Activated naive CD4-positive, alpha-beta T cell treated with anti-CD3 and anti-CD28 coated beads, Interleukin-2, amount 10 ng/mL, durations not matched to agents 7 days and 5 days (primary cell): ENCODE data around the gene PLCH1.

Experiments used
- CTCF ChIA-PET: fragments of 350-600 bp; sonication (Branson Sonifier 250); formaldehyde crosslinking; loops from one replicate; lab custom pipeline; 2021; ENCODE audit warnings: antibody characterized with exemption; lab: Charles Lee
- DNase-seq: peaks from one replicate; pipeline ENCODE4 v3.0.0-alpha.2; 2020
- H3K27ac Mint-ChIP-seq: one replicate; pipeline ENCODE4 v1.8.0; 2021; ENCODE audit warnings: mild to moderate bottlenecking, moderate library complexity, mixed read lengths
- H3K27me3 Mint-ChIP-seq: one replicate; pipeline ENCODE4 v1.8.0; 2021; ENCODE audit warnings: mild to moderate bottlenecking, mixed read lengths
- H3K36me3 Mint-ChIP-seq: one replicate; pipeline ENCODE4 v1.8.0; 2021; ENCODE audit warnings: mixed read lengths
- H3K4me1 Mint-ChIP-seq: one replicate; pipeline ENCODE4 v1.8.0; 2021; ENCODE audit warnings: mixed read lengths
- H3K4me3 Mint-ChIP-seq: one replicate; pipeline ENCODE4 v1.8.0; 2021; ENCODE audit warnings: mild to moderate bottlenecking, moderate library complexity, mixed read lengths
- H3K9me3 Mint-ChIP-seq: one replicate; pipeline ENCODE4 v1.8.0; 2021; ENCODE audit warnings: mixed read lengths

Gene PLCH1

GRCh38 chr3:155560594-155560993 lies 184.3 kb downstream of the PLCH1 start:
- H3K4me1 Mint-ChIP-seq: peaks cover 8% of the 10 kb centered on the region
- H3K27ac Mint-ChIP-seq: no peak overlapping the region
- CTCF ChIA-PET: no interaction called here
- H3K27me3 Mint-ChIP-seq: peaks cover 3% of the 10 kb centered on the region
- no peaks in the 10 kb centered on the region for H3K36me3 Mint-ChIP-seq
- no peak overlapping the region for H3K4me3 Mint-ChIP-seq
- H3K9me3 Mint-ChIP-seq: no peaks in the 10 kb centered on the region
- no peak for DNase-seq

DNA sequence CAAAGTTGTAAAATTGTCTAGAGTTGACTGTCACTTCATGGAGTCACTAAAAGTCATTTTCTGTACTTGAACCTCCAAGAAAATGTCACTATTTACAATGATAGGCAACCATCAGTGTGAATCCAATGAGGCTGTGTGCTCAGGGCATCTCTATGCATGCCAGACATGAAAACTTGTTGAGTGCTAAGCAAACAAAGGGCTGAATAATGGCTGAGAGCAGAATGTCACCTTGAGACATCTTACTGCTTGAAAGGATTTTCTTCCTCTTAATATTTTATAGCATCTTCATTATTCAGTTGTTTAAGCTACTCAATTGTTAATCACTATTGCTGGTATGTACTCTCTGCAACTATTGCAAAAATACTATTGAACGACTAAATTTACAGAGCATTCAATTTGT lies 184.7 kb downstream of the PLCH1 start:
- Mint-ChIP-seq H3K36me3 (no peaks in the 10 kb centered on the region), H3K27ac (no peak overlapping the region), H3K4me1 (peaks cover 12% of the 10 kb centered on the region), H3K27me3 (peaks cover 3% of the 10 kb centered on the region), H3K9me3 (no peaks in the 10 kb centered on the region), H3K4me3 (no peak overlapping the region)
- CTCF ChIA-PET: no interaction called here
- no peak for DNase-seq

DNA sequence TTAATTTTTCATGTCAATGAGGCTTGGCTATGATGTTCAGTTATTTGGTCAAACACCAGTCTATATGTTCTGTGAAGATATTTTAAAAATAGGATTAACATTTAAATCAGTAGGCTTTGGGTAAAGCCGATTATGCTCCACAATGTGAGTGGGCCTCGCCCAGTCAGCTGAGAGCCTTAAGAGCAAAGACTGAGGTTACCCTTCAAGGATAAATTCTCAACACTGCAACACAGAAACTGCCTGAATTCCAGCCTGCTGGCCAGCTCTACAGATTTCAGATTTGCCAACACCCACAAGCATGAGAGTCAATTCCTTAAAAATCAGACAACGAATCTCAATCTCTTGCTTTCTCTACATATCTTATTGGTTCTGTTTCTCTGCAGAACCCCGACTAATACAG lies 188.3 kb downstream of the PLCH1 start:
- CTCF ChIA-PET: no interaction called here
- H3K4me1 Mint-ChIP-seq: peaks cover 36% of the 10 kb centered on the region
- no peak overlapping the region for H3K27ac Mint-ChIP-seq
- DNase-seq: no peak
- no peaks in the 10 kb centered on the region for H3K36me3 Mint-ChIP-seq
- peaks cover 3% of the 10 kb centered on the region for H3K27me3 Mint-ChIP-seq
- H3K4me3 Mint-ChIP-seq: no peak overlapping the region
- H3K9me3 Mint-ChIP-seq: no peaks in the 10 kb centered on the region

DNA sequence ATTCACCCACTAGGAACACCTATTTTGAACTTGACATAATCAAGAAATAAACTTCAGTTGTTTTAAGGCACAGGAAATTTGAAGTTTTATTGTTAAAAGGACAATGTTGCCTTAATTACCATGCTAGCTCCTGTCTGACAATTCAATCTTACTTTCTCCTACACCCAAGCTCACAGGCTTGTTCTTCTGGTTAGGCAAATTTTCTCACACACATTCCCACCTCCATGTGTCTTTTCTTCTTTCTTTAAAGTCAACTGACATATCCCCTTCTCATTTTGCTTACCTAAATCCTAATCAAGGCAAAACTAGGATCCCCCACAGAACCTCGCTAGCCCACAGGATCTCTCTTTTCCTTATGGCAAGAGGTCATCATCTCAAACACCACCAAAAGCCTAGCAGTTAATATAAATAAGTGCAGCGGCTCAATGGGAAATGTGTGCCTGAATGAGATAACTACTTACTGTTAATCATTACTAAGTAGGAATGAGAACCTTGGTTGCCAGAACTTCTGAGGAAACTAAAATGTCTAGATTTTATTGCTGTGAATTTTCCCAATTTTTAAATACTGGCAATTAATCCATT lies 189.3 kb downstream of the PLCH1 start:
- Mint-ChIP-seq H3K9me3 (no peaks in the 10 kb centered on the region), H3K36me3 (no peaks in the 10 kb centered on the region), H3K4me3 (no peak overlapping the region), H3K27me3 (peaks cover under 1% of the 10 kb centered on the region), H3K27ac (peak overlapping the region; percentile 2), H3K4me1 (peaks cover 36% of the 10 kb centered on the region)
- no peak for DNase-seq
- CTCF ChIA-PET: no interaction called here

DNA sequence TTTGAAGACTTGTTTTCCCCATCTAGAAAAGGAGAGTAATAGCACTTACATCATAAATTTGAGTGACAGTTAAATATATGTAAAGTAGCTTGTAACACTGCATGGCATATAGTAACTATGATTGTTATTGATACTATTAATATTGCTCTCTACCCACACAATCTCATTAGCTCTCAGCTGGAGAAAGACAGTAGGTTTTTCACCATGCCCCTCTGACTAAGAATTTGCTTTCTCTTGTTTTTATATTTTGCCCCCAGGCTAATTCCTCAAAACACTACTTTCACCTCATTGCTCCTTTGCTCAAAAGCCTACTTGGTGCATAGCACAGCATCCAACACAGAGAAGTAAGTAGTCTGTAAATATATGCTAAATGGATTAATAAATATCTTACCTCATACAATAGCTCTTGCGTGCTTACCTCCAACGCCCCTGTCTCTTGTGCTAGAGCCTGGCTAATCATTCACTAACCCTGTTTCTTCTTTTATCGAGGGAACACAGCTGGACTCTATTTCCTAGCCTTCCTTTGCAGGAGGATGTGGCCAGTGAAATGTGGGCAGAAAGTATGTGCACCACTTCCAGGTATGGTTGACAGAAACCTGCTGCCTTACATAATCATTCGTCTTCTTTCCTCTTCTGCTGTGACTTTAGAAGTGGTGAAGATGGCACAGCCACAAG lies 190.0 kb downstream of the PLCH1 start:
- Mint-ChIP-seq H3K4me1 (peaks cover 36% of the 10 kb centered on the region), H3K36me3 (no peaks in the 10 kb centered on the region), H3K9me3 (no peaks in the 10 kb centered on the region), H3K27ac (peak overlapping the region; percentile 22), H3K4me3 (peak overlapping the region; percentile 4), H3K27me3 (no peaks in the 10 kb centered on the region)
- CTCF ChIA-PET: interaction anchor here (0.7 to 0.8 kb wide), 2 partner anchors 146 to 147 kb away, joined by 3 read pairs; no protein-coding TSS in a partner anchor
- peak; percentile 44 for DNase-seq

GRCh38 chr3:155553780-155554179 lies 191.1 kb downstream of the PLCH1 start:
- DNase-seq: no peak
- Mint-ChIP-seq H3K27me3 (no peaks in the 10 kb centered on the region), H3K9me3 (no peaks in the 10 kb centered on the region), H3K4me1 (peaks cover 43% of the 10 kb centered on the region), H3K27ac (no peak overlapping the region), H3K4me3 (no peak overlapping the region), H3K36me3 (no peaks in the 10 kb centered on the region)
- CTCF ChIA-PET: interaction anchor here (0.8 kb wide), 1 partner anchor 147 kb away, joined by 3 read pairs; no protein-coding TSS in a partner anchor

- Mint-ChIP-seq H3K36me3 (no peaks in the 10 kb centered on the region), H3K27ac (no peak overlapping the region), H3K4me3 (no peak overlapping the region), H3K9me3 (no peaks in the 10 kb centered on the region), H3K27me3 (no peaks in the 10 kb centered on the region), H3K4me1 (peaks cover 44% of the 10 kb centered on the region)
- no peak for DNase-seq
- CTCF ChIA-PET: no interaction called here
These were observed 191.5 kb downstream of the PLCH1 start for GRCh38 chr3:155553326-155553725.

GRCh38 chr3:155550391-155550790 lies 194.5 kb downstream of the PLCH1 start:
- no peaks in the 10 kb centered on the region for H3K36me3 Mint-ChIP-seq
- H3K4me3 Mint-ChIP-seq: no peak overlapping the region
- no peaks in the 10 kb centered on the region for H3K27me3 Mint-ChIP-seq
- H3K27ac Mint-ChIP-seq: no peak overlapping the region
- H3K9me3 Mint-ChIP-seq: no peaks in the 10 kb centered on the region
- CTCF ChIA-PET: no interaction called here
- peaks cover 34% of the 10 kb centered on the region for H3K4me1 Mint-ChIP-seq
- no peak for DNase-seq

GRCh38 chr3:155549087-155549486 lies 195.8 kb downstream of the PLCH1 start:
- DNase-seq: no peak
- Mint-ChIP-seq H3K27ac (no peak overlapping the region), H3K9me3 (no peaks in the 10 kb centered on the region), H3K4me1 (peaks cover 21% of the 10 kb centered on the region), H3K36me3 (no peaks in the 10 kb centered on the region), H3K4me3 (no peak overlapping the region), H3K27me3 (no peaks in the 10 kb centered on the region)
- CTCF ChIA-PET: no interaction called here

- no peak for DNase-seq
These were observed 196.7 kb downstream of the PLCH1 start for GRCh38 chr3:155548195-155548594.

DNA sequence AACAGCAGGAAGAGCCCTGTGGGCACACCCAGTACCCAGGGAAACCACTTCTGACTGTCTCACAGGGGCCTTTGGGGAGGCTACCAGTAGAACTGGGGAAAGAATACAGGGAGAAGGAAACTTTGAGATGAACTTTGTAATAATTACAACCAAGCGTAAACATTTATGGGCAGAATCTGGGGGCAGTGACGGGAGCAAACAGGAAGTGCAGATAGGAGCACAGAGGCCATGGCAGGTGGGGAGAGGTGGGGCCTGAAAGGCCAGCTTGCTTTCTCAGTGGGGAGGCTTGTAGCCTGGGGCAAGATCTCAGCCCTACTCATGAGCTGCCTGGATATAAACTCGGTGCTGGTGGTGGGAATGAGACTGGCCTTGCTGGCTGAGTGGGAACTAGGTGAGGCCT lies 209.8 kb downstream of the PLCH1 start:
- Mint-ChIP-seq H3K4me1 (no peaks in the 10 kb centered on the region), H3K36me3 (no peaks in the 10 kb centered on the region), H3K4me3 (no peak overlapping the region), H3K27me3 (no peaks in the 10 kb centered on the region), H3K27ac (no peak overlapping the region), H3K9me3 (peaks cover 19% of the 10 kb centered on the region)
- no peak for DNase-seq
- CTCF ChIA-PET: no interaction called here

More at GRCh38 chr3:155548195-155548594, 196.7 kb downstream of the PLCH1 start:
- Mint-ChIP-seq H3K9me3 (no peaks in the 10 kb centered on the region), H3K27me3 (no peaks in the 10 kb centered on the region), H3K36me3 (no peaks in the 10 kb centered on the region), H3K27ac (no peak overlapping the region), H3K4me3 (no peak overlapping the region), H3K4me1 (peaks cover 12% of the 10 kb centered on the region)
- CTCF ChIA-PET: no interaction called here

DNA sequence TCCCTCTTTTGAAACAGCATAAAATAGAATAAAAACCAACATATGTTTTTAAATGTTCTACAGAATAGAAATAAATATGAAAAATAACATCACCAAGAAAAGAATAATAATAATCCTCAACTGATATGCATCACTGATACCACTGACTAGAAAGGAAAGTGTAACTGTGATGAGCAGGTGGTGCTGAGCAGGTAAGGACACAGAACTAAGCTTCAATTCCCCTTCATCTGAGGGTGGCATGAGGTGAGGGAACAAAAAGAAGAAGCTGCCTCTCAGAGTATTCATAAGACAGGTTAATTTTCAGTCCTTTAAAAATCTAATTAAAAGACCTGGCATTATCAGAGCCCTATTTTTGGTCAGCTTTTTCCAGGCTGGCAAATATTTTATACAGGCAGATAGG lies 216.3 kb downstream of the PLCH1 start:
- Mint-ChIP-seq H3K4me3 (no peak overlapping the region), H3K4me1 (no peaks in the 10 kb centered on the region), H3K36me3 (no peaks in the 10 kb centered on the region), H3K27ac (no peak overlapping the region), H3K27me3 (no peaks in the 10 kb centered on the region), H3K9me3 (peaks cover 2% of the 10 kb centered on the region)
- CTCF ChIA-PET: interaction anchor here (0.7 kb wide), 1 partner anchor 8 kb away, joined by 3 read pairs; no protein-coding TSS in a partner anchor
- DNase-seq: no peak

DNA sequence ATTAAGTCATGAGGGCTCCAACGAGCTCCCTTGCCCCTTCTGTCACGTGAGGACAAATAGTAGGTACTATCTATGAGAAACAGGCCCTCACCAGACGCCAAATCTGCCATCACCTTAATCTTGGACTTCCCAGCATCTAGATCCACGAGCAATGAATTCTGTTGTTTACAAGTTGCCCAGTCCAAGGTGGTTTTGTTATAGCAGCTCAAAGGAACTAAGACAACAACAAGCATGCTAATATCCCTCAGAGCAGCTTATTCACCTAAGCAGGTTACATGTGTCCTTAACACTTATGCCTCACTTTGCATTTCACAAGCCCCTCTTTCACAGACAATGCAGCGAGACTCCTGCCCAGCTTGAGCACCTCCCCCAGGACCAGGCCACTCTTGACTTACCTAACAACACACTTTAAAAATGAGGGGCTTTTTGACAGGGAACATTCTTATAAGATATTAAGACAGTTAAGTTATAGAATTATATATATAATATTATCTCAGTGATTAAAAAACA lies 219.5 kb downstream of the PLCH1 start:
- H3K9me3 Mint-ChIP-seq: no peaks in the 10 kb centered on the region
- H3K27me3 Mint-ChIP-seq: no peaks in the 10 kb centered on the region
- no peaks in the 10 kb centered on the region for H3K36me3 Mint-ChIP-seq
- H3K27ac Mint-ChIP-seq: no peak overlapping the region
- H3K4me1 Mint-ChIP-seq: no peaks in the 10 kb centered on the region
- DNase-seq: no peak
- no peak overlapping the region for H3K4me3 Mint-ChIP-seq
- CTCF ChIA-PET: no interaction called here

DNA sequence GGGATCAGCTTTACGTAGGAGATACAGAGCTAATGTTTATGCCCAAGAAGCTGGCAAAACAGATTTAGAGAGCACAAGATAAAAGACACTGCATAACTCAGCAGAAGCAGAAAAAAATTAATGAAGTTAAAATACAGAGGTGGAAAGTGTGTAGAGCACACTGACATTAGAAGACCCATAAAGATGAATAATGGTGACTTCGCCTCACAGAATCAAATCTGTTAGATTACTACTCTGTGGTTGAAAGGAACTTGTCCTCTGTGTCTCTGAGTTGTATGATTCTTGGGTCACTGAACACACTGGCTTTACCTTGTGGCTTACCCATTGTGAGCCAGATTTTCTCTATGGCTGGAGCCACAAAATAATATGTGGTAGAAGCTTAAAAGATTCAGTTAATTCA lies 224.4 kb downstream of the PLCH1 start:
- Mint-ChIP-seq H3K4me1 (no peaks in the 10 kb centered on the region), H3K9me3 (no peaks in the 10 kb centered on the region), H3K27ac (no peak overlapping the region), H3K27me3 (no peaks in the 10 kb centered on the region), H3K36me3 (no peaks in the 10 kb centered on the region), H3K4me3 (no peak overlapping the region)
- CTCF ChIA-PET: interaction anchor here (0.6 kb wide), 1 partner anchor 9 kb away, joined by 3 read pairs; no protein-coding TSS in a partner anchor
- no peak for DNase-seq

- no peak overlapping the region for H3K4me3 Mint-ChIP-seq
- H3K27me3 Mint-ChIP-seq: no peaks in the 10 kb centered on the region
- DNase-seq: no peak
- CTCF ChIA-PET: no interaction called here
- H3K9me3 Mint-ChIP-seq: no peaks in the 10 kb centered on the region
- H3K4me1 Mint-ChIP-seq: no peaks in the 10 kb centered on the region
- no peaks in the 10 kb centered on the region for H3K36me3 Mint-ChIP-seq
- H3K27ac Mint-ChIP-seq: no peak overlapping the region
These were observed 225.8 kb downstream of the PLCH1 start for GRCh38 chr3:155519078-155519477.
